HG03575 (cell line): ENCODE data around the gene CD300LB.

ENCODE experiments used
- ATAC-seq: cut with Tn5 transposase; IDR thresholded peaks from one replicate; pipeline ENCODE4 v1.9.1; 2021; ENCODE audit not compliant: unreplicated experiment, insufficient number of reproducible peaks, low FRiP score; ENCODE audit errors: extremely low read depth

Gene CD300LB

DNA sequence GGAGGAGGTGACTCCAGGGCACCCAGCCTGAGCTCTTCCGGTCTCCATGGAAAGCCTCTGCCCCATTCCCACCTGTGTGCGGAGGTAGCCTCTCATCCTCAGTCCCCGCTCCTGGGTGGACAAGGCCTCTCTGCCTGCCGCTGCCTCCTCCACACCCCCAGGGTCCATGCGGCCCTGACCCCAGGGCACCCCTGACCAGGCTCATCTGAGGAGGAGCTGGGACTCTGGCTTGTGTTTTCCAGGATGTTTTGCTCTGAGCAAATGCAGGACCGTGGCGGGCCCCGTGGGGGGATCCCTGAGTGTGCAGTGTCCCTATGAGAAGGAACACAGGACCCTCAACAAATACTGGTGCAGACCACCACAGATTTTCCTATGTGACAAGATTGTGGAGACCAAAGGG, 58.0 kb downstream of the CD300LB start:
- no peak for ATAC-seq

DNA sequence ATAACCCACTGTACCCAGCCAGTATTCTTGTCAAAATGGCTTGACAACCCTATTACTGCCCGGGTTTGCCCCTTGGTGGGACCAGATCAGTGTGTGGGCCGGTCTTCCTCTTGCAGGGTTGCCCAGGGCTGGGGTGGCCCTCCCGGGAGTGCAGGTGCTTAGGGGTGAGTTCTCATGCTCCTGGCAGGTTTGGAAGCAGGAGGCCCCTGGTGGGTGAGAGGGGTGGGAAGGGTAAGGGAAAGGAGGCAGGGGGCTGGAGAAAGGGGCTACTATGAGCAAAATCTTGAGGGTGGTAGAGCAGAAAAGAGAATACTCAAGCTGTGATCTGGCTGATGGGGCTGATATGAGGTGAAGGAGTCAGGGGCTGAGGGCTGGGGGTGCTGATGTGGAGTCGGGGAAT, 58.4 kb downstream of the CD300LB start:
- no peak for ATAC-seq

DNA sequence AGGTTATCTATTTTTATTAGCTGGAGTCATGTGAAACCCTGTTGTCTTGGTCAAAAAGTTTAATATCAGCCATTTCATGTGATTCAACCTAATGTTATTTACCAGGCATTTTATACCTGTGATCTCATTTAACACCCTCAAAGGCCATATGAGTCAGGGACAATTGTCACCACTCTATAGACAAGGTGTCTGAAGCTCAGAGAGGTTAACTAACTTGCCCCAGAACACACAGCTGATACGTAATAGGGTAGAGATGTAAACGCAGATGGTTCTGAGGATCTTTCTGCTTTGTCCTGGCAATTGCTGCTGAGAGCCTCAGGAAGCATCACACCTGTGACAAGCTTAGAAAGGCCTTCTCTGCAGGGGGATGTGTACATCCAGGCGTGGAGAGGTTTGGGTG, 59.9 kb downstream of the CD300LB start:
- no peak for ATAC-seq
